PFSK-1 (cell line): ENCODE results near the gene SSU72.

Source experiments
- FOXP2 ChIP-seq: optimal IDR thresholded peaks from 2 replicates; pipeline ENCODE3; 2011; ENCODE audit warnings: borderline replicate concordance, control low read depth, inconsistent platforms; ENCODE audit not compliant: insufficient read depth; ENCODE audit errors: extremely low read length, extremely low read depth
- POLR2AphosphoS5 ChIP-seq: IDR thresholded peaks from 2 replicates; pipeline ENCODE4 v1.6.1; 2012; ENCODE audit warnings: low read depth, mild to moderate bottlenecking, control low read depth, low read length, moderate library complexity
- REST ChIP-seq, 2 experiments: IDR thresholded peaks; 2 replicates each; pipeline versions ENCODE4 v1.6.1 to v1.8.0; 2011 to 2012; ENCODE audit warnings: low read depth in 2 of 2, low read length in 2 of 2, control low read depth in 1 of 2, inconsistent platforms in 1 of 2, mild to moderate bottlenecking in 1 of 2, moderate library complexity in 1 of 2; ENCODE audit not compliant: insufficient read depth in 1 of 2
- SIN3A ChIP-seq: IDR thresholded peaks from 2 replicates; pipeline ENCODE4 v1.6.1; 2012; ENCODE audit warnings: mild to moderate bottlenecking, low read length, moderate library complexity, borderline replicate concordance; ENCODE audit not compliant: insufficient read depth
- TAF1 ChIP-seq: IDR thresholded peaks from 2 replicates; pipeline ENCODE4 v1.6.1; 2012; ENCODE audit warnings: low read length, control low read depth, borderline replicate concordance; ENCODE audit not compliant: insufficient read depth

Gene SSU72

GRCh38 chr1:1591452-1591851 lies 16.8 kb upstream of the SSU72 start:
- TF ChIP-seq REST (IDR thresholded peaks at IDR 0.05; ENCODE audit: insufficient read depth in 1 of 2, low read depth in 2 of 2, low read length in 2 of 2) (no peak), SIN3A (no peak), POLR2AphosphoS5 (no peak), FOXP2 (no peak), TAF1 (no peak)

GRCh38 chr1:1583347-1584010 lies 8.8 kb upstream of the SSU72 start:
- TF ChIP-seq REST (IDR thresholded peaks at IDR 0.05; ENCODE audit: insufficient read depth in 1 of 2, low read depth in 2 of 2, low read length in 2 of 2) (no peak), FOXP2 (no peak), SIN3A (no peak), POLR2AphosphoS5 (no peak), TAF1 (no peak)

- no peak for TF ChIP-seq REST (IDR thresholded peaks at IDR 0.05; ENCODE audit: insufficient read depth in 1 of 2, low read depth in 2 of 2, low read length in 2 of 2)
- no peak for TF ChIP-seq FOXP2
- no peak for TF ChIP-seq TAF1
Measured at GRCh38 chr1:1582585-1583346, 8.1 kb upstream of the SSU72 start.

GRCh38 chr1:1578371-1578940 lies 3.8 kb upstream of the SSU72 start:
- TF ChIP-seq POLR2AphosphoS5 (no peak), TAF1 (no peak), SIN3A (no peak), REST (IDR thresholded peaks at IDR 0.05; ENCODE audit: insufficient read depth in 1 of 2, low read depth in 2 of 2, low read length in 2 of 2) (no peak)
